ENCODE measurements around the gene TNPO3. TPM values are rescaled to one million over a fixed set of nuclear protein-coding genes. Genes with fewer than 3 reads are reported as not detected.

The TNPO3 gene
- total RNA-seq, 1 experiment from 2014 or later = 58.5 TPM

DNA sequence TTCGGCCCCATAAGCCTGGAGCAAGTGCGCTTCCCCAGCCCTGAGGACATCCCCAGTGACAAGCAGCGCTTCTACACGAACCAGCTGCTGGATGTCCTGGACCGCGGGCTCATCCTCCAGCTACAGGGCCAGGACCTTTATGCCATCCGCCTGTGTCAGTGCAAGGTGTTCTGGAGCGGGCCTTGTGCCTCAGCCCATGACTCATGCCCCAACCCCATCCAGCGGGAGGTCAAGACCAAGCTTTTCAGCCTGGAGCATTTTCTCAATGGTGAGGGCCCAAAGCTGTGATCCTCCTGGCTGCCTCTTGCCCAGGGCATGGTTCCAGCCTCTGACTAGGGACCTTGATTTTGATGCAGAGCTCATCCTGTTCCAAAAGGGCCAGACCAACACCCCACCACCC, 107.1 kb downstream of the TNPO3 start:
- Histone ChIP-seq H4K20me1 (ENCODE audit: insufficient read depth) (no peaks in the 10 kb centered on the region), H3K79me2 (ENCODE audit: insufficient read depth, low read length) (no peaks in the 10 kb centered on the region), H3K9me2 (ENCODE audit: insufficient read depth) (no peaks in the 10 kb centered on the region), H3K4me1 (ENCODE audit: control insufficient read depth in 1 of 2, insufficient read depth in 2 of 2, low read length in 2 of 2) (no peaks in the 10 kb centered on the region), H3K9me3 (ENCODE audit: control insufficient read depth in 1 of 2, insufficient read depth in 1 of 2, low read depth in 1 of 2, low read length in 2 of 2) (no peaks in the 10 kb centered on the region), H3K36me3 (ENCODE audit: control insufficient read depth in 1 of 2, insufficient read depth in 2 of 2, low read length in 2 of 2) (peaks cover 0 to 2% of the 10 kb centered on the region in 2 experiments; a peak in 1 of 4 replicates), H3K9ac (ENCODE audit: low read length) (no peak overlapping the region), H3K4me2 (ENCODE audit: low read length) (no peak overlapping the region), H3K4me3 (replicated peaks in 1 of 2; ENCODE audit: low read depth in 1 of 2, low read length in 2 of 2) (no peak overlapping the region), H3K27ac (ENCODE audit: low read depth, low read length) (no peak overlapping the region), H3K27me3 (ENCODE audit: insufficient read depth, low read length) (no peaks in the 10 kb centered on the region), H2AFZ (ENCODE audit: low read depth, low read length, poor library complexity, severe bottlenecking) (no peak overlapping the region)
- POLR2A ChIA-PET = interaction anchor here (1.4 kb wide), 1 partner anchor 10 kb away, joined by 6 read pairs; the partner anchor contains the start of gene IRF5
- TF ChIP-seq, protein P1, sequence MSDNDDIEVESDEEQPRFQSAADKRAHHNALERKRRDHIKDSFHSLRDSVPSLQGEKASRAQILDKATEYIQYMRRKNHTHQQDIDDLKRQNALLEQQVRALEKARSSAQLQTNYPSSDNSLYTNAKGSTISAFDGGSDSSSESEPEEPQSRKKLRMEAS (IDR thresholded peaks at IDR 0.05) = no peak
- TF ChIP-seq, protein P2, sequence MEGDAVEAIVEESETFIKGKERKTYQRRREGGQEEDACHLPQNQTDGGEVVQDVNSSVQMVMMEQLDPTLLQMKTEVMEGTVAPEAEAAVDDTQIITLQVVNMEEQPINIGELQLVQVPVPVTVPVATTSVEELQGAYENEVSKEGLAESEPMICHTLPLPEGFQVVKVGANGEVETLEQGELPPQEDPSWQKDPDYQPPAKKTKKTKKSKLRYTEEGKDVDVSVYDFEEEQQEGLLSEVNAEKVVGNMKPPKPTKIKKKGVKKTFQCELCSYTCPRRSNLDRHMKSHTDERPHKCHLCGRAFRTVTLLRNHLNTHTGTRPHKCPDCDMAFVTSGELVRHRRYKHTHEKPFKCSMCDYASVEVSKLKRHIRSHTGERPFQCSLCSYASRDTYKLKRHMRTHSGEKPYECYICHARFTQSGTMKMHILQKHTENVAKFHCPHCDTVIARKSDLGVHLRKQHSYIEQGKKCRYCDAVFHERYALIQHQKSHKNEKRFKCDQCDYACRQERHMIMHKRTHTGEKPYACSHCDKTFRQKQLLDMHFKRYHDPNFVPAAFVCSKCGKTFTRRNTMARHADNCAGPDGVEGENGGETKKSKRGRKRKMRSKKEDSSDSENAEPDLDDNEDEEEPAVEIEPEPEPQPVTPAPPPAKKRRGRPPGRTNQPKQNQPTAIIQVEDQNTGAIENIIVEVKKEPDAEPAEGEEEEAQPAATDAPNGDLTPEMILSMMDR (IDR thresholded peaks at IDR 0.05 in 2 of 3, conservative IDR thresholded peaks at IDR 0.05 in 1 of 3; ENCODE audit: borderline replicate concordance in 1 of 3, insufficient read depth in 1 of 3, low read depth in 2 of 3, low read length in 2 of 3) = no peak
- TF ChIP-seq, protein P3, sequence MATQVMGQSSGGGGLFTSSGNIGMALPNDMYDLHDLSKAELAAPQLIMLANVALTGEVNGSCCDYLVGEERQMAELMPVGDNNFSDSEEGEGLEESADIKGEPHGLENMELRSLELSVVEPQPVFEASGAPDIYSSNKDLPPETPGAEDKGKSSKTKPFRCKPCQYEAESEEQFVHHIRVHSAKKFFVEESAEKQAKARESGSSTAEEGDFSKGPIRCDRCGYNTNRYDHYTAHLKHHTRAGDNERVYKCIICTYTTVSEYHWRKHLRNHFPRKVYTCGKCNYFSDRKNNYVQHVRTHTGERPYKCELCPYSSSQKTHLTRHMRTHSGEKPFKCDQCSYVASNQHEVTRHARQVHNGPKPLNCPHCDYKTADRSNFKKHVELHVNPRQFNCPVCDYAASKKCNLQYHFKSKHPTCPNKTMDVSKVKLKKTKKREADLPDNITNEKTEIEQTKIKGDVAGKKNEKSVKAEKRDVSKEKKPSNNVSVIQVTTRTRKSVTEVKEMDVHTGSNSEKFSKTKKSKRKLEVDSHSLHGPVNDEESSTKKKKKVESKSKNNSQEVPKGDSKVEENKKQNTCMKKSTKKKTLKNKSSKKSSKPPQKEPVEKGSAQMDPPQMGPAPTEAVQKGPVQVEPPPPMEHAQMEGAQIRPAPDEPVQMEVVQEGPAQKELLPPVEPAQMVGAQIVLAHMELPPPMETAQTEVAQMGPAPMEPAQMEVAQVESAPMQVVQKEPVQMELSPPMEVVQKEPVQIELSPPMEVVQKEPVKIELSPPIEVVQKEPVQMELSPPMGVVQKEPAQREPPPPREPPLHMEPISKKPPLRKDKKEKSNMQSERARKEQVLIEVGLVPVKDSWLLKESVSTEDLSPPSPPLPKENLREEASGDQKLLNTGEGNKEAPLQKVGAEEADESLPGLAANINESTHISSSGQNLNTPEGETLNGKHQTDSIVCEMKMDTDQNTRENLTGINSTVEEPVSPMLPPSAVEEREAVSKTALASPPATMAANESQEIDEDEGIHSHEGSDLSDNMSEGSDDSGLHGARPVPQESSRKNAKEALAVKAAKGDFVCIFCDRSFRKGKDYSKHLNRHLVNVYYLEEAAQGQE (IDR thresholded peaks at IDR 0.05; ENCODE audit: low read depth) = no peak
- TF ChIP-seq, protein P4, sequence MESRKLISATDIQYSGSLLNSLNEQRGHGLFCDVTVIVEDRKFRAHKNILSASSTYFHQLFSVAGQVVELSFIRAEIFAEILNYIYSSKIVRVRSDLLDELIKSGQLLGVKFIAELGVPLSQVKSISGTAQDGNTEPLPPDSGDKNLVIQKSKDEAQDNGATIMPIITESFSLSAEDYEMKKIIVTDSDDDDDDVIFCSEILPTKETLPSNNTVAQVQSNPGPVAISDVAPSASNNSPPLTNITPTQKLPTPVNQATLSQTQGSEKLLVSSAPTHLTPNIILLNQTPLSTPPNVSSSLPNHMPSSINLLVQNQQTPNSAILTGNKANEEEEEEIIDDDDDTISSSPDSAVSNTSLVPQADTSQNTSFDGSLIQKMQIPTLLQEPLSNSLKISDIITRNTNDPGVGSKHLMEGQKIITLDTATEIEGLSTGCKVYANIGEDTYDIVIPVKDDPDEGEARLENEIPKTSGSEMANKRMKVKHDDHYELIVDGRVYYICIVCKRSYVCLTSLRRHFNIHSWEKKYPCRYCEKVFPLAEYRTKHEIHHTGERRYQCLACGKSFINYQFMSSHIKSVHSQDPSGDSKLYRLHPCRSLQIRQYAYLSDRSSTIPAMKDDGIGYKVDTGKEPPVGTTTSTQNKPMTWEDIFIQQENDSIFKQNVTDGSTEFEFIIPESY (IDR thresholded peaks at IDR 0.05; ENCODE audit: extremely low read depth, insufficient replicate concordance, low read length) = no peak
- no peak for TF ChIP-seq CEBPB (IDR thresholded peaks at IDR 0.05; ENCODE audit: low read depth)
- TF ChIP-seq POLR2AphosphoS5 (IDR thresholded peaks at IDR 0.05; ENCODE audit: low read depth, low read length) = no peak
- no peak for TF ChIP-seq ELF1 (IDR thresholded peaks at IDR 0.05; ENCODE audit: borderline replicate concordance, low read depth)
- no peak for TF ChIP-seq SP1 (IDR thresholded peaks at IDR 0.05; ENCODE audit: low read depth)
- no peak for TF ChIP-seq CBX3 (IDR thresholded peaks at IDR 0.05; ENCODE audit: low read depth)
- no peak for TF ChIP-seq ZNF274 (IDR thresholded peaks at IDR 0.05; ENCODE audit: low read depth, low read length)
- TF ChIP-seq EZH2 (IDR thresholded peaks at IDR 0.05) = no peak
- no peak for DNase-seq (ENCODE audit: low read depth, low spot score)
- intact Hi-C loops (cut with micrococcal nuclease) = no loop called here
- RAD21 ChIA-PET (ENCODE audit: low non-redundant PET in 1 of 2, low total read pairs in 2 of 2, uncharacterized antibody in 2 of 2, unreplicated experiment in 2 of 2) = no interaction called here
- CTCF ChIA-PET = interaction anchor here (1.1 kb wide), 1 partner anchor 10 kb away, joined by 3 read pairs; the partner anchor contains the start of gene IRF5
- peak; percentile 20 for ATAC-seq
- no TSS peak for BruUV-seq (replicated peaks)
